Psoas muscle (tissue), 8 donors: Measurements from ENCODE around the gene LPAR5. TPM values are rescaled to one million over a fixed set of nuclear protein-coding genes. Genes with fewer than 3 reads are reported as not detected.

ENCODE experiments used
- ATAC-seq, 4 donors: fragments of 200-7000 bp; cut with Tn5 transposase; one replicate each; pipeline ENCODE4 v1.9.1; 2020; ENCODE audit warnings: moderate library complexity in 3 of 4, mild to moderate bottlenecking in 2 of 4
- DNase-seq, 2 donors: peaks; one replicate each; pipeline ENCODE4 v3.0.0-alpha.2; 2020
- H3K27ac ChIP-seq: fragments of 200-600 bp; one replicate; pipeline ENCODE4 v1.8.0; 2022
- H3K27me3 ChIP-seq, 3 donors: fragments of 200-600 bp in 1 of 3; one replicate each; pipeline versions ENCODE4 v1.6.1 to v1.8.0; 2013 to 2022; ENCODE audit warnings: low read length in 2 of 3, mild to moderate bottlenecking in 2 of 3, moderate library complexity in 1 of 3; ENCODE audit not compliant: insufficient read depth in 3 of 3
- H3K36me3 ChIP-seq, 2 donors: fragments of 200-600 bp in 1 of 2; one replicate each; pipeline versions ENCODE4 v1.6.1 to v1.8.0; 2013 to 2022; ENCODE audit warnings: low read depth in 1 of 2, mild to moderate bottlenecking in 1 of 2, moderate library complexity in 1 of 2; ENCODE audit not compliant: insufficient read depth in 1 of 2
- H3K4me1 ChIP-seq: fragments of 200-600 bp; one replicate; pipeline ENCODE4 v1.8.0; 2022
- H3K4me3 ChIP-seq: fragments of 200-600 bp; one replicate; pipeline ENCODE4 v1.8.0; 2022; ENCODE audit warnings: mild to moderate bottlenecking
- H3K9me3 ChIP-seq: fragments of 200-600 bp; one replicate; pipeline ENCODE4 v1.8.0; 2022
- WGBS, 3 donors: extraction: QIAGEN DNeasy Blood & Tissue Kit; methylation state at CpG; one replicate each; pipeline versions ENCODE4 v1.1.6 to v1.1.7; 2013; 5-methylcytosine and 5-hydroxymethylcytosine counted together
- intact Hi-C, 2 donors: fragments of 100-400 bp; cut with DNase I; formaldehyde crosslinking; loops; one replicate each; pipeline versions ENCODE4 v1.11.0 to v1.14.2; 2022
- polyA plus RNA-seq, 3 donors: library from polyadenylated mRNA; stranded (reverse); fragments of 200-250 nt; gene quantifications; one replicate each; pipeline ENCODE4 v1.2.3, GENCODE V29; 2013
- total RNA-seq, 4 donors: library from RNA; stranded (reverse); fragmentation: NEBNext Ultra II Directional in 2 of 4; extraction: Animal tissue kit (Norgen Biotek cat#: 25700) in 2 of 4; gene quantifications; one replicate each; pipeline versions ENCODE4 v1.2.1 to v1.2.4, GENCODE V29; 2021 to 2023
- TF ChIP-seq, protein P1 (sequence below): fragments of 200-600 bp; IDR thresholded peaks from one replicate; pipeline ENCODE4 v1.8.0; 2022; ENCODE audit warnings: antibody characterized with exemption
- donor health status: healthy with polysubstance abuse.
- donor health status: DM: no; HTN: no; CAD: no; lungs with moderate emphysema.
- donor health status: Bipolar disorder and iron deficiency.
- donor health status: healthy.
- donor health status: DM: yes; HTN: yes; CAD: no.
- donor health status: DM: no; HTN: no; CAD: no.
- donor health status: DM: no; HTN: no; CAD: no.
- donor health status: DM: yes; HTN: yes; CAD: no.

The LPAR5 gene
- total and polyA plus RNA-seq, 7 donors: 0.04 to 0.60 (median 0.30) TPM

DNA sequence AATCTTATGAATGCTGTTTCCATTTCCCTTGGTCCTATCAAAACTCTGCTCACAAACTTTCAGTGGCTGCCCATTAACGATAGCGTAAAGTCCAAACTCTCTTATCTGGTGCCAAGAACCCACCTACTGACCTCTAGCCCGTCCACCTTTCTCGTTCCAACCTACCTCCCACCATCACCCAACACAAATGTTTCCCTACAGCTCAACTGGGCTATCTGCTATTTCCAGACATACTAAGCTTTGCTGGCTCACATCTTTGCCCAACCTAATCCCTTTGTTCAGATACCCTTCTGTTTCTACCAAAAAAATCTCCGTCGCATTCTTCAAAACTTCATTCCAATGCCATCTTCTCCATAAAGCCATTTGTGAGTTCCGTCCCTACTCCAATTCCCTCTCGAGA lies 60.1 kb downstream of the LPAR5 start:
- intact Hi-C loops: no loop called here
- TF ChIP-seq, protein P1, sequence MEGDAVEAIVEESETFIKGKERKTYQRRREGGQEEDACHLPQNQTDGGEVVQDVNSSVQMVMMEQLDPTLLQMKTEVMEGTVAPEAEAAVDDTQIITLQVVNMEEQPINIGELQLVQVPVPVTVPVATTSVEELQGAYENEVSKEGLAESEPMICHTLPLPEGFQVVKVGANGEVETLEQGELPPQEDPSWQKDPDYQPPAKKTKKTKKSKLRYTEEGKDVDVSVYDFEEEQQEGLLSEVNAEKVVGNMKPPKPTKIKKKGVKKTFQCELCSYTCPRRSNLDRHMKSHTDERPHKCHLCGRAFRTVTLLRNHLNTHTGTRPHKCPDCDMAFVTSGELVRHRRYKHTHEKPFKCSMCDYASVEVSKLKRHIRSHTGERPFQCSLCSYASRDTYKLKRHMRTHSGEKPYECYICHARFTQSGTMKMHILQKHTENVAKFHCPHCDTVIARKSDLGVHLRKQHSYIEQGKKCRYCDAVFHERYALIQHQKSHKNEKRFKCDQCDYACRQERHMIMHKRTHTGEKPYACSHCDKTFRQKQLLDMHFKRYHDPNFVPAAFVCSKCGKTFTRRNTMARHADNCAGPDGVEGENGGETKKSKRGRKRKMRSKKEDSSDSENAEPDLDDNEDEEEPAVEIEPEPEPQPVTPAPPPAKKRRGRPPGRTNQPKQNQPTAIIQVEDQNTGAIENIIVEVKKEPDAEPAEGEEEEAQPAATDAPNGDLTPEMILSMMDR: no peak
- DNase-seq (no peak), ATAC-seq (no peak)
- Histone ChIP-seq H3K27ac (no peak overlapping the region), H3K27me3 (no peaks in the 10 kb centered on the region), H3K4me1 (no peaks in the 10 kb centered on the region), H3K36me3 (peaks cover 21 to 100% of the 10 kb centered on the region in 2 donors), H3K4me3 (no peak overlapping the region), H3K9me3 (no peaks in the 10 kb centered on the region)
- 85 to 93% (median 88%) methylated on average over 8 of the region's 8 CpGs for WGBS, 3 donors

DNA sequence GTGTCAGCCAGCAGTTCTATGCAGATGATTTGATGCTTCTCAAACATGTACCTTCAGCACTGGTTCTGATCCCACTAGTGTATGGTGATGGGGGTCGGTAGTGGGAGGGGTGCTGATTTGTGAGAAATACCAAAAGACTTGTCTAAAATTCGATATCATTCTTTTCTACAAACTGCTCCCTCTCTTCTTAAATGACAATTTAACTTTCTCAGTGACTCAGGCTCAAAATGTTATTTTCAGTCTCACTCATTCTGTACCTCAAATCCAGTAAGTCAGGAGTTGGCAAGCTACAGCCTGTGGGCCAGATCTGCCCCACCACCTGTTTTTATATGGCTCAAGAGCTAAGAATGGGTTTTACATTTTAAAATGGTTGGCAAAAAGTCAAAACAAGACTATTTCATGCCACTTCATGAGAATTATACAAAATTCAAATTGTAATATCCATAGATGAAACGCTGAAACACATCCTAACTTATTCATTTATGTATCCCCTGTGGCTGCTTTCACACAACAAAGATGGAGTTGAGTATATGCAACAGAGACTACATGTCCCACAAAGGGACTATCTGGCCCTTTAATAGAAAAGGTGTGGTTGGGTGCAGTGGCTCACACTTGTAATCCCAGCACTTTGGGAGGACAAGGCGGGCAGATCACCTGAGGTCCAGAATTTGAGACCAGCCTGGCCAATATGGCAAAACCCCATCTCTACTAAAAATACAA lies 61.0 kb downstream of the LPAR5 start:
- Histone ChIP-seq H3K36me3 (peaks cover 22 to 100% of the 10 kb centered on the region in 2 donors), H3K4me1 (peaks cover 2% of the 10 kb centered on the region), H3K27ac (no peak overlapping the region), H3K27me3 (no peaks in the 10 kb centered on the region), H3K4me3 (no peak overlapping the region), H3K9me3 (no peaks in the 10 kb centered on the region)
- 65 to 78% (median 68%) methylated on average over 4 of the region's 4 CpGs for WGBS, 3 donors
- TF ChIP-seq, protein P1: no peak
- intact Hi-C loops: no loop called here
- DNase-seq (no peak), ATAC-seq (no peak)

- no peaks in the 10 kb centered on the region for H3K27me3 ChIP-seq
- ATAC-seq (no peak), DNase-seq (no peak)
- 83 to 87% (median 87%) methylated on average over 8 of the region's 8 CpGs for WGBS, 3 donors
- H3K27ac ChIP-seq: no peak overlapping the region
- H3K36me3 ChIP-seq: peaks cover 22 to 85% of the 10 kb centered on the region in 2 donors
- TF ChIP-seq, protein P1: no peak
- H3K4me1 ChIP-seq: peaks cover 4% of the 10 kb centered on the region
- intact Hi-C loops: no loop called here
- no peaks in the 10 kb centered on the region for H3K9me3 ChIP-seq
- H3K4me3 ChIP-seq: no peak overlapping the region
These were observed 62.8 kb downstream of the LPAR5 start for GRCh38 chr12:6573001-6573400.

DNA sequence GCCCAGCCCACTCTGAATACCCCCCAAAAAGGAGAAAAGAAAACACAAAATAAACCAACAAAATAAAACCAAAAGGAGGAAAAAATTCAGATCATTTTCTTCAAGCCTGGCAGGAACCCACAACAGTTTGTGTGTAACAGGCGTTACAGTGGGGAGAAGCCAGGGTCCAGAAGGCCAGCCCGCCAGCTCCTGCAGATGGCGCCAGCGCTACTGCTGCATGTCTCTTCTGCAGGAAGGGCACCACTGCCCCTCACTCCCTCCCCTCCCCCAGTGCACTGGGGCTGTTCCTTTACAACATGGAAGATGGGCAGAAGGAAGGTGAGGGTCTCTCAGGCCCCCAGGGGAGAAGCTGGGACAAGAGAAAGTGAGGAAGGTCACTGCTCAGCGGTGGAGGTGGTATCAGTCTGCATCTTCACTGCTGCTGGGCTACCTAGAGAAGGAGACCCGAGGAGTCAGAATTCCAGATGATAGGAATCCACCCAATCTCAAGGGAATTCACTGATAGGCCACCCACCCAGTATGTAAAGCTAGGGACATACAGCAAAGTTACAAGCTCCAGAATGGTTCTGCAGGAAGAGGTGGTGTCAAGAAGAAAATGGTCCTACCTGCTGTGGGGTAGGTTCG lies 65.4 kb downstream of the LPAR5 start:
- whole genome bisulfite sequencing, 3 donors: 53 to 65% (median 60%) methylated on average over 7 of the region's 7 CpGs
- TF ChIP-seq, protein P1: peak; percentile 21
- Histone ChIP-seq H3K4me1 (peaks cover 9% of the 10 kb centered on the region), H3K9me3 (no peaks in the 10 kb centered on the region), H3K27me3 (no peaks in the 10 kb centered on the region), H3K36me3 (peaks cover 20 to 76% of the 10 kb centered on the region in 2 donors), H3K4me3 (no peak overlapping the region), H3K27ac (peak overlapping the region; percentile 18)
- ATAC-seq: no peak
- intact Hi-C loops: no loop called here
- DNase-seq: peak in 1 of 2 donors; percentile 72
